H54 (cell line): Measurements from ENCODE around the gene CNFN.
"Not testable (repeated sequence)": the region's sequence is repeated elsewhere in the genome, so short reads cannot be mapped to it uniquely, and the experiment has no call there.

ENCODE experiments used
- DNase-seq: peaks from one replicate; pipeline ENCODE4 v3.0.0; 2011; ENCODE audit warnings: low spot score, mixed read lengths; ENCODE audit not compliant: insufficient read length
- FAIRE-seq: peaks from 3 replicates; lab custom pipeline; 2011; peaks lifted over from hg19 to GRCh38; lab: Jason Lieb, UNC
- POLR2A ChIP-seq: IDR thresholded peaks from 2 replicates; pipeline ENCODE4 v1.6.1; 2011; ENCODE audit warnings: low read depth, mild to moderate bottlenecking, low read length

The CNFN gene

GRCh38 chr19:42343344-42344110 lies 46.6 kb downstream of the CNFN start:
- DNase-seq: no peak
- TF ChIP-seq POLR2A: no peak
- FAIRE-seq: no peak

GRCh38 chr19:42339922-42340321 lies 50.2 kb downstream of the CNFN start:
- not testable (repeated sequence) for FAIRE-seq, DNase-seq

DNA sequence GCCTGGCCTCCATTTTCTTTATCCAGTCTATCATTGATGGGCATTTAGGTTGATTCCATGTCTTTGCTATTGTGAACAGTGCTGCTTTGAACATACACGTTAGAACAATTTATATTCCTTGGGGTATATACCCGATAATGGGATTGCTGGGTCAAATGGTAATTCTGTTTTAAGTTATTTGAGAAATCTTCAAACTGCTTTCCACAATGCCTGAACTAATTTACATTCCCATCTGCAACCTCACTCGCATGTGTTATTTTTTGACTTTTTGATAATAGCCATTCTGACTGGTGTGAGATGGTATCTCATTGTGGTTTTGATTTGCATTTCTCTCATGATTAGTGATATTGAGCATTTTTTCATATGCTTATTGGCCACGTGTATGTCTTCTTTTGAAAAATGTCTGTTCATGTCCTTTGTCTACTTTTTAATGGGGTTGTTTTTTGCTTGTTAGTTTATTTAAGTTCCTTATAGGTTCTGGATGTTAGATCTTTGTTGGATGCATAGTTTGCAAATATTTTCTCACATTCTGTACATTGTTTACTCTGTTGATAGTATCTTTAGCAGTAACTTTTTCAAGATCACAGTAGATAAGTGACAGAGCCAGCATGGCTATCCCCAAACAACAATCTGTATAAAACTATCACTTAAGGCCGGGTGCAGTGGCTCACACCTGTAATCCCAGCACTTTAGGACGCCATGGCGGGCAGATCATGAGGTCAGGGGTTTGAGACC lies 50.8 kb downstream of the CNFN start:
- FAIRE-seq, DNase-seq: not testable (repeated sequence)
